Activated CD4-positive, alpha-beta memory T cell treated with anti-CD3 and anti-CD28 coated beads, Interleukin-2, amount 10 ng/mL, durations not matched to agents 7 days and 5 days (primary cell): ENCODE measurements around the gene ANKRD27. TPM values are rescaled to one million over a fixed set of nuclear protein-coding genes. Genes with fewer than 3 reads are reported as not detected.
"Not testable (repeated sequence)": the region's sequence is repeated elsewhere in the genome, so short reads cannot be mapped to it uniquely, and the experiment has no call there.

Experiments used
- CTCF ChIA-PET: fragments of 350-600 bp; sonication (Branson Sonifier 250); formaldehyde crosslinking; loops from one replicate; lab custom pipeline; 2021; ENCODE audit warnings: antibody characterized with exemption, inconsistent platforms; lab: Charles Lee
- POLR2A ChIA-PET: fragments of 350-600 bp; sonication (Branson Sonifier 250); formaldehyde crosslinking; loops from one replicate; lab custom pipeline; 2021; ENCODE audit warnings: antibody characterized with exemption; lab: Charles Lee
- DNase-seq: peaks from one replicate; pipeline ENCODE4 v3.0.0-alpha.2; 2020
- H3K27ac Mint-ChIP-seq: one replicate; pipeline ENCODE4 v1.8.0; 2021; ENCODE audit warnings: mild to moderate bottlenecking, mixed read lengths
- H3K27me3 Mint-ChIP-seq: one replicate; pipeline ENCODE4 v1.8.0; 2021; ENCODE audit warnings: mixed read lengths
- H3K36me3 Mint-ChIP-seq: one replicate; pipeline ENCODE4 v1.8.0; 2021; ENCODE audit warnings: low read depth, mixed read lengths
- H3K4me1 Mint-ChIP-seq: one replicate; pipeline ENCODE4 v1.8.0; 2021; ENCODE audit warnings: mixed read lengths
- H3K4me3 Mint-ChIP-seq: one replicate; pipeline ENCODE4 v1.8.0; 2021; ENCODE audit warnings: mild to moderate bottlenecking, mixed read lengths
- H3K9me3 Mint-ChIP-seq: one replicate; pipeline ENCODE4 v1.8.0; 2021; ENCODE audit warnings: mixed read lengths
- total RNA-seq, 2 experiments: library from RNA; stranded (reverse); gene quantifications; one replicate each; pipeline ENCODE4 v1.2.3, GENCODE V29; 2021

Gene ANKRD27
- 10 to 100 TPM; 40.4 to 40.6 TPM for total RNA-seq

GRCh38 chr19:32674931-32675719 lies at the start of gene ANKRD27:
Gene ANKRD27, minus strand, starts transcription at chr19:32675180. Its CDS starts 16,165 bp downstream, at chr19:32659015.
- POLR2A ChIA-PET, result interaction anchor here (0.6 to 4.1 kb wide), 7 partner anchors 16 to 270 kb away, joined by 3 to 34 read pairs (median 4); partner anchors contain the start of genes DPY19L3, NUDT19 and PDCD5
- peaks cover under 1% of the 10 kb centered on the region for H3K36me3 Mint-ChIP-seq
- peak within 1 kb of the TSS; percentile 87 for H3K4me3 Mint-ChIP-seq
- no peaks in the 10 kb centered on the region for H3K9me3 Mint-ChIP-seq
- peak; percentile 98 for DNase-seq
- CTCF ChIA-PET, result interaction anchor here (0.6 to 1.0 kb wide), 2 partner anchors 34 to 75 kb away, joined by 3 to 4 read pairs; no protein-coding TSS in a partner anchor
- H3K27me3 Mint-ChIP-seq, result peaks cover 16% of the 10 kb centered on the region
- H3K27ac Mint-ChIP-seq, result peak within 1 kb of the TSS; percentile 67
- peaks cover 38% of the 10 kb centered on the region for H3K4me1 Mint-ChIP-seq

GRCh38 chr19:32720936-32721250 lies 45.9 kb upstream of the ANKRD27 start:
- Mint-ChIP-seq H3K4me3 (no peak overlapping the region), H3K27me3 (no peaks in the 10 kb centered on the region), H3K27ac (no peak overlapping the region), H3K4me1 (no peaks in the 10 kb centered on the region), H3K36me3 (no peaks in the 10 kb centered on the region), H3K9me3 (no peaks in the 10 kb centered on the region)
- POLR2A ChIA-PET, result no interaction called here
- CTCF ChIA-PET, result no interaction called here
- no peak for DNase-seq

- H3K9me3 Mint-ChIP-seq, result no peaks in the 10 kb centered on the region
- H3K27me3 Mint-ChIP-seq, result no peaks in the 10 kb centered on the region
- no peaks in the 10 kb centered on the region for H3K36me3 Mint-ChIP-seq
- H3K4me3 Mint-ChIP-seq, result no peak overlapping the region
- no peaks in the 10 kb centered on the region for H3K4me1 Mint-ChIP-seq
- no peak for DNase-seq
- H3K27ac Mint-ChIP-seq, result no peak overlapping the region
- POLR2A ChIA-PET, result no interaction called here
- CTCF ChIA-PET, result no interaction called here
Observed at GRCh38 chr19:32720216-32720935, 45.4 kb upstream of the ANKRD27 start.

GRCh38 chr19:32719611-32720059 lies 44.7 kb upstream of the ANKRD27 start, which contains the start of gene TDRD12:
Gene TDRD12, plus strand, starts transcription at chr19:32719767. Its CDS starts 306 bp downstream, at chr19:32720073.
- CTCF ChIA-PET, result no interaction called here
- no peak within 1 kb of the TSS for H3K27ac Mint-ChIP-seq
- POLR2A ChIA-PET, result no interaction called here
- H3K4me3 Mint-ChIP-seq, result no peak within 1 kb of the TSS
- H3K36me3 Mint-ChIP-seq, result peaks cover 2% of the 10 kb centered on the region
- no peaks in the 10 kb centered on the region for H3K9me3 Mint-ChIP-seq
- no peak for DNase-seq
- no peaks in the 10 kb centered on the region for H3K27me3 Mint-ChIP-seq
- no peaks in the 10 kb centered on the region for H3K4me1 Mint-ChIP-seq

- no peak overlapping the region for H3K27ac Mint-ChIP-seq
- H3K4me3 Mint-ChIP-seq, result no peak overlapping the region
- no peak for DNase-seq
- no peaks in the 10 kb centered on the region for H3K4me1 Mint-ChIP-seq
- ChIA-PET POLR2A (no interaction called here), CTCF (interaction anchor here (0.6 kb wide), 1 partner anchor 11 kb away, joined by 3 read pairs; no protein-coding TSS in a partner anchor)
- peaks cover 8% of the 10 kb centered on the region for H3K36me3 Mint-ChIP-seq
- H3K9me3 Mint-ChIP-seq, result no peaks in the 10 kb centered on the region
- no peaks in the 10 kb centered on the region for H3K27me3 Mint-ChIP-seq
Observed at GRCh38 chr19:32718286-32718685, 43.3 kb upstream of the ANKRD27 start.

GRCh38 chr19:32717496-32717895 lies 42.5 kb upstream of the ANKRD27 start:
- Mint-ChIP-seq H3K27ac (no peak overlapping the region), H3K27me3 (no peaks in the 10 kb centered on the region), H3K4me1 (no peaks in the 10 kb centered on the region), H3K4me3 (no peak overlapping the region), H3K9me3 (no peaks in the 10 kb centered on the region), H3K36me3 (peaks cover 12% of the 10 kb centered on the region)
- POLR2A ChIA-PET, result interaction anchor here (1.0 kb wide), 1 partner anchor 9 kb away, joined by 3 read pairs; no protein-coding TSS in a partner anchor
- CTCF ChIA-PET, result no interaction called here
- no peak for DNase-seq

- H3K9me3 Mint-ChIP-seq, DNase-seq, H3K4me1 Mint-ChIP-seq, POLR2A ChIA-PET, H3K4me3 Mint-ChIP-seq, H3K27me3 Mint-ChIP-seq, H3K27ac Mint-ChIP-seq, CTCF ChIA-PET: not testable (repeated sequence)
- peaks cover 14% of the 10 kb centered on the region for H3K36me3 Mint-ChIP-seq
Observed at GRCh38 chr19:32716203-32716602, 41.2 kb upstream of the ANKRD27 start.

- Mint-ChIP-seq H3K27me3 (no peaks in the 10 kb centered on the region), H3K9me3 (no peaks in the 10 kb centered on the region), H3K27ac (no peak overlapping the region), H3K36me3 (peaks cover 39% of the 10 kb centered on the region), H3K4me3 (no peak overlapping the region), H3K4me1 (peaks cover 11% of the 10 kb centered on the region)
- no peak for DNase-seq
- ChIA-PET CTCF (no interaction called here), POLR2A (interaction anchor here (0.8 kb wide), 1 partner anchor 18 kb away, joined by 3 read pairs; no protein-coding TSS in a partner anchor)
Observed at GRCh38 chr19:32711747-32712146, 36.8 kb upstream of the ANKRD27 start.

GRCh38 chr19:32709032-32709431 lies 34.1 kb upstream of the ANKRD27 start:
- no peak for DNase-seq
- H3K36me3 Mint-ChIP-seq, result peaks cover 57% of the 10 kb centered on the region
- peaks cover 11% of the 10 kb centered on the region for H3K4me1 Mint-ChIP-seq
- no peaks in the 10 kb centered on the region for H3K27me3 Mint-ChIP-seq
- CTCF ChIA-PET, result no interaction called here
- peaks cover 8% of the 10 kb centered on the region for H3K9me3 Mint-ChIP-seq
- H3K4me3 Mint-ChIP-seq, result no peak overlapping the region
- H3K27ac Mint-ChIP-seq, result peak overlapping the region; percentile 40
- POLR2A ChIA-PET, result interaction anchor here (1.0 kb wide), 1 partner anchor 8 kb away, joined by 3 read pairs; no protein-coding TSS in a partner anchor

GRCh38 chr19:32708457-32708856 lies 33.5 kb upstream of the ANKRD27 start:
- Mint-ChIP-seq H3K36me3 (peaks cover 57% of the 10 kb centered on the region), H3K9me3 (peaks cover 11% of the 10 kb centered on the region), H3K27ac (peak overlapping the region; percentile 40), H3K4me3 (no peak overlapping the region), H3K27me3 (no peaks in the 10 kb centered on the region), H3K4me1 (peaks cover 11% of the 10 kb centered on the region)
- DNase-seq, result peak; percentile 30
- CTCF ChIA-PET, result interaction anchor here (0.7 kb wide), 1 partner anchor 1651 kb away, joined by 3 read pairs; no protein-coding TSS in a partner anchor
- POLR2A ChIA-PET, result interaction anchor here (1.0 kb wide), 1 partner anchor 9 kb away, joined by 3 read pairs; no protein-coding TSS in a partner anchor

GRCh38 chr19:32704006-32704405 lies 29.0 kb upstream of the ANKRD27 start:
- DNase-seq, CTCF ChIA-PET, H3K27ac Mint-ChIP-seq, H3K4me3 Mint-ChIP-seq, H3K27me3 Mint-ChIP-seq: not testable (repeated sequence)
- peaks cover 11% of the 10 kb centered on the region for H3K4me1 Mint-ChIP-seq
- H3K36me3 Mint-ChIP-seq, result peaks cover 82% of the 10 kb centered on the region
- POLR2A ChIA-PET, result interaction anchor here (1.3 kb wide), 1 partner anchor 12 kb away, joined by 6 read pairs; the partner anchor contains the start of gene NUDT19
- H3K9me3 Mint-ChIP-seq, result peaks cover 27% of the 10 kb centered on the region

- H3K36me3 Mint-ChIP-seq, result peaks cover 88% of the 10 kb centered on the region
- no peak for DNase-seq
- H3K27ac Mint-ChIP-seq, result no peak overlapping the region
- no peak overlapping the region for H3K4me3 Mint-ChIP-seq
- ChIA-PET CTCF (no interaction called here), POLR2A (no interaction called here)
- peaks cover 3% of the 10 kb centered on the region for H3K4me1 Mint-ChIP-seq
- no peaks in the 10 kb centered on the region for H3K27me3 Mint-ChIP-seq
- H3K9me3 Mint-ChIP-seq, result peaks cover 27% of the 10 kb centered on the region
Observed at GRCh38 chr19:32702010-32702409, 27.0 kb upstream of the ANKRD27 start.

GRCh38 chr19:32700129-32700528 lies 25.1 kb upstream of the ANKRD27 start:
- H3K4me3 Mint-ChIP-seq, H3K27me3 Mint-ChIP-seq, H3K27ac Mint-ChIP-seq, DNase-seq, CTCF ChIA-PET: not testable (repeated sequence)
- Mint-ChIP-seq H3K9me3 (peaks cover 22% of the 10 kb centered on the region), H3K4me1 (peaks cover 17% of the 10 kb centered on the region), H3K36me3 (peaks cover 91% of the 10 kb centered on the region)
- POLR2A ChIA-PET, result interaction anchor here (1.3 to 1.9 kb wide), 2 partner anchors 9 to 17 kb away, joined by 4 to 7 read pairs; partner anchors contain the start of gene NUDT19
